GM19351 (cell line): ENCODE results near the gene LIPC.

Source experiments
- ATAC-seq: cut with Tn5 transposase; IDR thresholded peaks from one replicate; pipeline ENCODE4 v1.9.1; 2021; ENCODE audit warnings: mild to moderate bottlenecking, moderate library complexity; ENCODE audit not compliant: unreplicated experiment

LIPC gene

DNA sequence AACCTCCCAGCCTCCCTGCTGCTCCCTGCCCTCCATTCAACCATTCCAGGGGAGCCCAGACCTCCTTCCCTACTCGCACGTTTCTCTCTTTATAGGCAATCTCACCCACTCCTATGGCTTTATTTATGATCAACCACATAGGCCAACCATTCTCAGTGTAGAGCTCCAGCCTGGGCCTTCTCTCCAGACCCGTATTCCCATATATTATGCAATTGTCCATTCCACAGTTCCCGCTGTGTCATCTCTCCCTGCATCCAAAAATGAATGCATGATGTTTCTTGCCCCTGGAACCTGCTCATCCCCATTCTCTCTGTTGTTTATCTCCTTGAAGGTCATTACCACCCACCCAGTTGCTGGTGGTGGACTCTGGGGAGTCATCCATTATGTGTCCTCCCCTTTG, 140.7 kb downstream of the LIPC start:
- ATAC-seq = no peak

DNA sequence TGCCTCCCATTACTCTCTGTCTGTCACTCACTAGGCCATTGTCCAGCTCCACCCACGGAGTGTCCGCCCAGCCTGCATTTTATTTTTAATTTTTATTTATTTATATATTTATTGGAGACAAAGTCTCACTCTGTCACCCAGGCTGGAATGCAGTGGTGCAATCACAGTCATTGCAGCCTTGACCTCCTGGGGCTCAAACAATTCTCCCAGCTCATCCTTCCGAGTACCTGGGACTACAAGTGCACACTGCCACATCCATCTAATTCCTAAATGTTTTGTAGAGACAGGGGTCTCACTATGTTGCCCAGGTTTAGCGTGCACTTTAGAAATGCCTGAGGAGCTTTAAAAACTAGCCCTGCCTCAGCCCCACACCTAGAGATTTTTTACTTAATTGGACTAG, 141.5 kb downstream of the LIPC start:
- ATAC-seq = no peak

DNA sequence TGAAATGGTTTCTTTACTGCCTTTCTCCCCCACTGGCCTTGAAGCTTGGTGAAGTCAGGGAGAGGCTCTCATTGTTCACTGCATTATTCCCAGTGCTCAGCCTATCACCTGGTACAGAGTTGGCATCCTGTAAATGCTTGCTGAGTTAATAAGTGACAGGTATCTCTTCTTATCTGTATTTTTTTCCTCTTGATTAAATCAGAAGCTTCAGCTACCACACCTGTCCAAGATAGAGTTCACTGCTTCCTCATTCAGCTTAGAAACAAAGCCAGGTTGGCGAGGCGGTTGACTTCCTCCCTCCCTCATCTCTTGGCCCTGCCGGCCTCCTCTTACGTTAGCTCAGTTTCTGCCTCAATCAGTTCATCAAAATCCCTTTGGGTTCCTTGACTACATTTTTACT, 142.8 kb downstream of the LIPC start:
- no peak for ATAC-seq

DNA sequence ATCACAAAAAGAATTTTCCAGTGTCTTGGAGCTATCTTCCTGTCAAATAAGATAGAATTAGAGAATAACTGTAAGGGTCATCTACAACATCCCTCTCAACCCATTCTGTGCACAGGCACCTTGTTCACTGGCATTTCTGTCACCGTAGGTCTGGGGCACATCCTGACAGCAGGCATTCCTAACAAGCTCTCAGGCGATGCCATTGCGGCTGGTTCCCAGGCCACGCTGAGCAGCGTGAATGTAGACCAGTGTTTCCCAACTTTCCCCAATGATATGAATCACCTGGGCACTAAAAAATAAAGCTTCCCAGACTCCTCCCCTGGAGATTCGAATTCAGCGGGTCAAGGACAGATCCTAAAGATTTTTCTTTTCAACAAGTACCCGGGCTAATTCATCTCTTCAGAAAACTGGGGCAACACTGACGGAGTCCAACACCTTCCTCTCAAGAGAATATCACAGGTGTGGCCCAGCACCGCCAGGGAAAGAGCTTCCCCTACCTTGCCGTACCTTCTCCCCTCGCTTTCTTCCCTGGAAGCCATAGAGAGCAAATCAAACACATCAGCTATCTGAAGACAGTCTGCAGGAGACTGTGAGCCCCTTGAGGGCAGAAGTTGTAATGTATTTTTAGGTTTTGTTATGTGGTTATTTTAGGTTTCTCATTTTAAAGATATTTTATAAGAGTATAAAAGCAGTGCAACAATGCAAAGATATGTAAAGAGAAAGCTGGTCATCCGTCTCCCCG, 143.4 kb downstream of the LIPC start:
- no peak for ATAC-seq

DNA sequence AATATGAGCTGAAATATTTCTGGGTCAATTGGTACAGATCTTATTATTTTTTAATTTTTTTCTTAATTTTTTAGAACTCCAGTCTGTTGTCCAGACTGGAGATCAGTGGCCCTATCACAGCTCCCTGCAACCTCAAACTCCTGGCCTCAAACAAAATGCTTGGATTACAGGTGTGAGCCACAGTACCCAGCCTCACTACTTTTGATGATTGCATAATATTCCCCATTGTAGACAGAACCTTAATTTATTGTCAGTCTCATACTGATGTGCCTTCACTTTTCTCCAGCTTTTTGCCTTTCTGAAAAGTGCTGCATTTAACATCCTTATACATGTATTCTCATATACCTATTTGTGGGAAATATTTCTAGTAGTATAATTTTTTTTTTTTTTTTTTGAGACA, 144.9 kb downstream of the LIPC start:
- no peak for ATAC-seq

DNA sequence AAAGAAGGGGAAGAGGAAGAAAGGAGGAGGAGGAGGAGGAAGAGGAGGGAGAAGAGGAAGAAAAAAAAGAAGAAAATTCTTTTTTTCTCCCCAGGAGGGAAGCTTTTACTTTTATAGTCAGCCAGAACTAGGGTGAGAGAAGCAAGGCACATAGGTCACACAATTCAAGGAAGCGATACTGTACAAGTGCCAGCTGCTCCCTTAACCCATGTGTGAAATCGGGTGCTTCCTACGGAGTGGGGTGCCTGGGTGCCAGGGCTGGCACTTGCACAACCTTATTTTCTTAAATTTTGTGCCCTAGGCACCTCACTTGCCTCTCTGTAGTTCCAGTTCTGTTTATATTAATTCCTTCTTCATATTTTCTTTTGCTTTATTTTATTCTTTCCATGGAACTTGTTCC, 150.4 kb downstream of the LIPC start:
- no peak for ATAC-seq

DNA sequence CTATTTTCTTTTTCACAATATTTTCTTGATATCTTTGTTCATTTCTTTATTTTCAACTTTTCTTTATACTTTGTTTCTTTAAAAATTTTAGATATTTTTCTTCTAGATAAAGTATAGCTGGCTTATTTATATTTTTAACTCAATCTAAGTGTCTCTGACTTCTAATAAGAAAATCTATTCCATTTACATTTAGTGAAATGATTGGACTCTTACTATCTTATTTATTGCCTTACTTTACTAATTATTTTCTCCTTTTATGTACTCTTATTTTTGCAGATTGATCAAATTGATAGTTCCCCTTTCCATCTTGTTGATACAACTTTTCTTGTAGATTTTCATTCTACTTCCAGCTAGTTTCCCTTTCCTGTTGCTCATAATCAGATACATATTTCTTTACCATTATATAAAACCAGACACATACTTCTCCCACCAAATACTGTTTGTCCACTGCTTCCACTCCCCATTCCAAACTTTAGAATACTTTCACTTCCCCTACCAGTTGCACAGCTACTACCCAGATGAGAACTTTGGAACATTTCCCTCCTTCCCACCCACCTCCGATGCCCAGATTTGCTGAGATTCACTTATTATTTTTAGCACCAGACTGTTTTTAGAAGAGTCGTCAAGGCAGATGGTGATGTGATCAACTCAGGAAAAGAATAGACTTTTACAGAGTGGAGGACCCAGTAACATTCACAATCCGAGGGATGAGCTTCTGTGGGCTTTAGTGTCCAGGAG, 151.5 kb downstream of the LIPC start:
- no peak for ATAC-seq

DNA sequence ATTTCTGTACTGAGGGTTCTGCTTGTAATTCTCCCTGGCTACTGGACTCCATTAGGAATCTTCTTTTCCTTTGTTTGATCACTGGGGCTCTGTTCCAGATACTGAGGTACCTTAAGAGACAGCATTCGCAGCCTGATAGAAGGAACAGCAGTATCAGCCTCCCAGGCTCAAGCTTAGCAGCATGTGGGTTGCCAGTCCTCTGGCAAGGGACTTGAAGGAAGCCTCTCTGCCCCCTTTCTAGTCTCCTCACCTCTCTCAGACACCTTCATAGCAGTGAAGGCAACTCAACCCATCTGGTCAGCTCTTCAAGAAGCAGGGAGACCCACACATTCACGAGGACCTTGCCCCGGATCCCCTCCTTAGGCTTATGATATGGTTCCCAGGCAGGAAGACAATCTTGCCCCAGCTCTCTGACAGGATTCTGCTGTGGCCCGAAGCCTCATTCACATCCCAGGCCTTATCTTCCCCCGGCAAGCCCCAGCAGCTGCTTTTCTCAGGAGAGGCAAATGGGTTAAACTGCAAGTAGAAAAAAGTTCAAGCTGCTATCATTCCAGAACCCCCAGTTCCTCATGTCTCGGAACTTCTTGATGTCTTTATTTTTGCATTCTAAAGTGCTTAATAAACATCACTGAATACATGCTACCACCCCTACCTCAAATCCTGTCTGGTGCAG, 153.1 kb downstream of the LIPC start:
- no peak for ATAC-seq

DNA sequence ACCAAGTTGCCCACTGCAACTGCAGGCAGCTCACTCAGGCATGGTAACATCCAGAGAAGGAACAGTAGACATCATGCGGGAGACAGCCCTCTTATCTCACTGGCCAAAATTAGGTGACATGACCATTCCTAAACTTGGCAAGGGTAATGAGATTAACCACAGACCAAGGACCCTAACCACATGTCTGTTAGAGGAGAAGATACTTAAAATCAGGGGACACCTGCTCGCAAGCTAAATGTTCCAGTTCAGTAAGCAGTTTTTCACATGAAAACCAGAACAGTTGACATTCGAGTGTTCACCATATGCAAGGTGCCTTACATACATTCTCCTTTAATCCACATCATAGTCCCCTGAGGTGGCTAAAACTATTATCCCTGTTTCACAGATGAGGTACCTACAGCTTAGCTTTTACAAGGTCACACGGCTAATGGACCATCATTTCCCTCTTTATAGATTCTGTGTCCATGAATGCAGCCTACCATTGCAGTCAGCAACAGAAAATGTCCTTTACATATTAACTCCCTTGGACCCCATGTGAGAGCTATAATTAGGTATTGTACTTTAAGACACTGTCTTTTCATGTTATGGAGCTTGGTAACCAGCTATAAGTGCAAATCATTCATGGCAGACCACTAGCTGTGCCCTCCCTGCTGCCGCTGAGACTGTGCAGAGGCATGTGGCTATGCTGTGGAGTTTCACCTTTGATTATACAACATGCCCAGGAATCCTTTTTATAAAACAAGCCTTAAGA, 154.1 kb downstream of the LIPC start:
- ATAC-seq = peak; percentile 43

DNA sequence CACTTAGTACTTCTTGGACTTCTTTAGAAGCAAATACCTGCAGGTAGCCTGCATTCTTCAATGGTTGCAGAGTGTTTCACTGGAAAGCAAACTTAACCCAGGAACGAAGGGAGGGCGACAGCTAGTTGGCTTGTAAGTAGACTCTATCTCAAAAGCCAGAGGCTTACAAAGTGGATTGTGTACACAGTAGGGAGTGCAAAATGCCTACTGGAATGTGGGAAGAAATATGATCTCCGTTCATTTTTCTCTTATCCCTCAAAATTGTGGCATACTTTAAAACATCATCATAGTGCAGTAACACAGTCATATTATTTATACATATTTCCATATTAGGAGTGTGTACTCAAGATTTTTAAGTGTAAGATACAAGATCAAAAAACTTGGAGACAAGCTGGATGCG, 155.7 kb downstream of the LIPC start:
- ATAC-seq = no peak

DNA sequence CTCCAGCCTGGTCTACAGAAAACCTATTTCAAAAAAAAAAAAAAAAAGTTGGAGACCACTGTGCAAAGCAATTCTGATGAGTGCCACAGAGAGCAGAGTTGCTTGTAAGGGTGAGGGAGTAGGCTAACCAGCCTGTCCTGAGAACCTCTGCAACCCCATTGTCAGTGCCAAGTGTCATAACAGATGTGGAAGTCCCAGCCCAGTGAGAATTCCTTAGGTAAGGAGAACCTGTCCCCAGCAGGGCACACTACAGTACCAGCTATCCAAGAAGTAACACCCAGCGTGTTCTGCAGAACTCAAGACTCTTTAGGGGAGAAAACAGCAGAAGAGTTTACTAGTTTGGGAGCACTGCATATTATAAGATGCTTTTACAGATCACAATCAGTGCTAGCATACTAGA, 156.3 kb downstream of the LIPC start:
- no peak for ATAC-seq

DNA sequence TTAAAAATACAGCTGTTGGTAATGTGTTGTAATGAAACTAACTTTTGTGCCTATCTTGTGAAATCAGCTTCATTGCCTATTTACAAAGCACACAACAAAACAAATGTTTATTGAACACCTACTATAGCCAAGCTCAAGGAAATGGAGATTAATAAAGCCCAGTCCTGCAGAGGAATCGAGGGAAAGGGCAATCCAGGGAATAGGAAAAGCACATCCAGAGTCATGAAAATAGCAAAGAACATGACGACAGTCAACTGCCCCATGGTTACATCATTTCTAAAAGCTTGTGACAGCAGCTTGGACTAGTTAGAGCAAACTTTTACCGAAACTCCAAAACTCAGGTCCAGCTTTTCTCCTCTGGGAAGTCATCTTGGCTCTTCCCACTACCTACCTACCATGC, 157.3 kb downstream of the LIPC start:
- no peak for ATAC-seq

DNA sequence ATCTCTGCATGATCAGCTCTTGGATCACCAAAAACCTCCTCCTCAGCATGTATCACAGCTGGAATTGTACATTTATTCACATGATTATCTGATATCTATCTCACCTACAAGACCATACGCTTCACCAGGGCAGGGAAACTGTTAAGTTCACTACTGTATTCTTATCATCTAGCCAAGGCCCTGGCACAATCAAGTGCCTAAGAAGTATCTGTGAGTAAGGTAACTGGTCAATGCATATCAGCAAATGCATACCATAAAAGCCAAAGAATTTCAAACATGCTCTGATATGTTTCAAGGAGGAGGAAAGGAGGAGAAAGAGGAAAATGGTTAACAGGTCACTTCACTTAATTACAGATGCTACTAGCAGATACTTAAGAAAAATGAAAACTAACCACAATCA, 158.4 kb downstream of the LIPC start:
- no peak for ATAC-seq

DNA sequence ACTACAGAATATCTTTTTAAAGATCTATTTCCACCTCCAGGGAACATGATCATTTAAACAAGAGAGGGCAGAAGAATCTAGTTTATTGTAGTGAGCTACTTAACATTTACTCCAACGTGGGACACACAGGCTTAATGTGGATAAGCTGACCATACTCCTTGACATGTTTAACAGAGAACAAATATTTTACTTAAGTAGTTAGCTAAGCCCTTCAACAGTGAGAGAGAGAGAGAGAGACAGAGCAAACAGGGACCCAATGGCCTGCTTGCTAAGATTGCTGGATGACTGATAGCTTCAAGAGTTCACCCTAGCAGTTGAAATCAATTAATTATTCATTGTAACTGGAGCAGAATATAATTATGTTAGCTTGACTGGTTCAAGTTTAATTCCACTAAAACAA, 159.1 kb downstream of the LIPC start:
- ATAC-seq = no peak

DNA sequence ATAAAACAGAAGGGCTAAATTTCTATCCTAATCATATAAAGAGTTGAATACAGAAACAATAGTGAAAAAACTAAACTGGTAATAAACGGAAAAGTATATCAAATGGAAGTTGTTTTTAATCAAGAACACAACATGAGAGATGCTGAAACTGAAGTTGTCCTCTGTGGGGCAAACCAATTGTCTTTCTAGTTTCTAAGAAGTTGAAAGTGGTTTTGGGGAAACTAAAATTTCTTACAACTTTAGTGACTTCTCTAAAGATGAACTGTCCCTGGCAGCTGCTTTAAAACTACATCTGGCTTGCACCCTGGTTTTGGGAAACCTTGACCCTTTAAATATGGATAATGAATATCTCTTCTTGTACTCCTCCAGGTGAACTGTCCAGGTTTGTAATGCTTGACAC, 162.1 kb downstream of the LIPC start:
- ATAC-seq = no peak

DNA sequence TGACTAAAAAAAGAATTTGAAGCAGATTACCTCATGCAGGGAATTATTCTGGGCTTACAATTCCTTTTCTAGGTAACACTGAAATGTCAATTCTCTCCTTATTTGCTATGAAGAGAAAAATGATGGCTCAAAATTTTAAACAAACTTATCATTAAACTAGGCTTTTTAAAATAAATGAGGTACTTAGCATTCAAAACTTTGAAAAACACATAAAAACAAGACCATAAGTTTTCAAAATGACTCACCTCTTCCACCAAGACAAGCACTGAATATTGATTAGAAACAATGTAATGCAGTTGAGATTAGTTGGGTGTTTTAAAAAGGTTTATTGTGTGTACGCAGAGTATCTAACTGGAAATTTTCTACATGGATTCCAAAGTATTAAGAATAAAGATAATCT, 163.1 kb downstream of the LIPC start:
- no peak for ATAC-seq

DNA sequence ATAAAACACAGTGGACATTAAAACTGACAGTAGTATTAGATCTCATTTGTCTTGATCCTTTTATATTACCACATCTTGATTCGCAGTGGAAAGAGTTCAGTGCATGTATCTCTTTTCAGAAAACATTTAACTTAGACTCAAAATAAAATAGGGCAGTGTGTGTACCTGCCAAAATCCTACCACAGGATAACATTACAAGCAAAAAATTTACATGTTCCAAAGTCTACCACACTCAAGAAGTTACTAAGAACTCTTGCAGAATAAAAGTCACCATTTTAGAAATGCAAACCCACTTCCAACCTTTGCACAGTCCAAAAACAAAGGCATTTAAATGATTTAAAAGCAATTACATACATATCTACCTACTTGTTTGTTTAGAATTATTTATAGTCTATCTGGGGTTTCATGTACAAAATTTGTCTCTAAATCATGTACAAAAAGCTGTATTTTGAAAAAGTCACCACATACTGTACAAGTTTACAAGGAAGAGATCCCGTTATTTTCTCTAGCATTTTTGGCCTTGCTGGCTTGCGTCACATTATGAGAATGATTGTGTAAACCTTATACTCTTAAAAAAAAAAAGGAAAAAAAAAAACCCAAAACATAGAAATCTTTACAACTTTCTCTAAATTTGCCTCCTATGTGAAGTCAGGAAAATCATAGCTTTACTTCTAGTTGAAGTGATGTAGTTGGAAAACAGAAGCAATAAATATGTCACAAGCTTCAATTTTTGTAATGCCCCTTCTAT, 163.9 kb downstream of the LIPC start:
- ATAC-seq = no peak

DNA sequence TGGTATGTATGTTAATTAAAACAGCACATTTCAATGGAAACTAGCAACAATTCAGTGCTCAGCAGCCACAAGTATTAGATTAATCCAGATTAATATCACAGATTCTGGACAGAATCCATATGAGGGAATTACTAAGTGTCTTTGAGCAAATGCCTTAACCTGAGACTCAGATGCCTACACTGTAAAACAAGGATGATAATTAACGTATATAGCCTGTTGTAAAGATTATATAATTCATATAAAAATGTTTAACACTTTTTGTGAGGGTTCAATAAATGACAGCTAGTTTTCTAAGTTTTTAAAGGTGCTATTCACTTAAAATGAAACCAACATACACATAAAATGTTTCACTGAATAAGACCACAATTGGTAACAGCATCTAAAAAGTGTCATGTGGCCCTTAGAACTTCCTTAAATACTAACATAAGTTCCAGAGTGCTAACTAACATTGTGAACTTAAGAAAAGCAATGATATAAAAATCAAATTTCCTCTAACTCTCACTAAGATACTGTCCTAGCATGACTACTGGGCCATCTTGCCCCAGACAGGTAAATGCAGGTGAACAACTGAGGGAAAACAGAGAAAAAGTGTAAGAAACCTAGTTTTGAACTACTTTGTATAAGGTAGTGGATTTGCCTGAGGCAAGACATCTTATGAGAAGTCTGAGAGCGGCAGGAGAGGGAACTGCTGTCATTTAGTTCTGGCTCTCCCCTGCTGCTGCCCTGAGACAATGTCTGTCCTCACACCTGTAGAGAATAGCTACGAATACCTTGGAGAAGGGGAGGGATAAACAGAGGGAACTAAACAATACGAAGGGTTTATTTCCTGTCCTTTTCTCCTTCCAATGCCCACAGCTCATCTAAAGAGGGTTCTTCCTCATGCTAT, 166.4 kb downstream of the LIPC start:
- ATAC-seq = no peak

DNA sequence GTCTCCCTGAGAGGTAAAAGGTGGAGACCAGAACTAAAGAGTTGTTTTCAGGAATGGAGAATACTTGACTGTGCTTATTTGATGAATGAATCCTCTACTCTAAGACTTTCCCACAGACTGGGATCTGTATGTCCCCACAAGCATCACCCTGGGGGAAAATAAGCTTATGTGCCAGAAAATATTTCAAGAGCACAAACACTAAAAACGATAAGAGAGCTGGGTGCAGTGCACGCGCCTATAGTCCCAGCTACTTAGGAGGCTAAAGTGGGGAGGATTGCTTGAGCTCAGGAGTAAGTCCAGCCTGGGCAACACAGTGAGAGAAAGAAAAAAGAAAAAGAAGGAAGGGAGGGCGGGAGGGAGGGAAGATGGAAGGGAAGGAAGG, 167.0 kb downstream of the LIPC start:
- no peak for ATAC-seq

DNA sequence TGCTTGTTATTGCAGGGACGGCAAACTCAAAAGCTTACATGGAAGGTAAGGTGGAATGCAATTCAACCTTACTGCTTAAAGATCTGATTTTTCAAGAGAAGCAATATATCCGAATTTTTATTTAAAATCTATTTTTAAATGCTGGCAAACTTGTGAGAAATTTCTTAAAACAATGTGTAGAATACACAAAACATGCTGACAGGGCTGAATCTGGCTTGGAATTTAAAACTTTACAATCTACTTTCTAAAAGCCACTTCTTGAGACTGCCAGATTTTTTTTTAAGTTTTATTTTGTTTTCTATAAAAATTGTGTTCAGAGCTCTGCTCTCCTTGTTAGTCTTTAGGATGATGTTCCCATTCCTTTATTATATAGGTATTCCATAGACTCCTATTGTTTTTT, 171.0 kb downstream of the LIPC start:
- ATAC-seq = no peak
